GM12878 (cell line): Measurements from ENCODE around the gene COX17. TPM values are rescaled to one million over a fixed set of nuclear protein-coding genes. Genes with fewer than 3 reads are reported as not detected.

ENCODE experiments used
- ATF3 ChIP-seq: IDR thresholded peaks from 2 replicates; pipeline ENCODE4 v1.6.1; 2011; ENCODE audit warnings: low read depth, mild to moderate bottlenecking, low read length, moderate library complexity, borderline replicate concordance; ENCODE audit errors: extremely low read depth
- BMI1 ChIP-seq: fragments of 450-650 bp; IDR thresholded peaks from 2 replicates; pipeline ENCODE4 v1.6.1; 2016; ENCODE audit warnings: mild to moderate bottlenecking, moderate library complexity, borderline replicate concordance
- BRCA1 ChIP-seq: IDR thresholded peaks from 2 replicates; pipeline ENCODE4 v1.6.1; 2011; ENCODE audit warnings: low read depth, low read length, improper control_type of control experiment
- CHD4 ChIP-seq: fragments of 200-600 bp; sonication (generic); IDR thresholded peaks from 2 replicates; pipeline ENCODE4 v1.6.1; 2016; ENCODE audit warnings: mild to moderate bottlenecking
- CREB1 ChIP-seq: IDR thresholded peaks from 2 replicates; pipeline ENCODE4 v1.6.1; 2012; ENCODE audit warnings: low read depth, mild to moderate bottlenecking, inconsistent platforms
- DPF2 ChIP-seq: fragments of 450-650 bp; IDR thresholded peaks from 2 replicates; pipeline ENCODE4 v1.6.1; 2017; ENCODE audit warnings: mild to moderate bottlenecking
- ETV6 ChIP-seq, 2 experiments: fragments of 450-650 bp in 1 of 2; IDR thresholded peaks in 1 of 2; conservative IDR thresholded peaks in 1 of 2; 2 replicates each; pipeline ENCODE4 v1.6.1; 2014; ENCODE audit warnings: antibody characterized with exemption in 1 of 2, borderline replicate concordance in 1 of 2, low read depth in 1 of 2, mild to moderate bottlenecking in 1 of 2, moderate library complexity in 1 of 2
- EZH2 ChIP-seq: IDR thresholded peaks from 2 replicates; pipeline ENCODE4 v1.6.1; 2012; ENCODE audit warnings: low read depth, mild to moderate bottlenecking, control low read depth, inconsistent platforms, low read length, borderline replicate concordance; ENCODE audit not compliant: control insufficient read depth
- FOS ChIP-seq: IDR thresholded peaks from 3 replicates; pipeline ENCODE4 v1.6.1; 2011; ENCODE audit warnings: borderline replicate concordance; ENCODE audit not compliant: insufficient read length; ENCODE audit errors: extremely low read depth
- IRF5 ChIP-seq: fragments of 450-650 bp; IDR thresholded peaks from 2 replicates; pipeline ENCODE4 v1.6.1; 2017; ENCODE audit warnings: borderline replicate concordance
- MTA2 ChIP-seq: fragments of 450-650 bp; IDR thresholded peaks from 2 replicates; pipeline ENCODE4 v1.6.1; 2016; ENCODE audit warnings: low read depth, mild to moderate bottlenecking, moderate library complexity
- MYB ChIP-seq: fragments of 150-350 bp; IDR thresholded peaks from 2 replicates; pipeline ENCODE4 v1.6.1; 2014; ENCODE audit warnings: mild to moderate bottlenecking, low read depth, low read length, borderline replicate concordance
- NFXL1 ChIP-seq: fragments of 450-650 bp; IDR thresholded peaks from 2 replicates; pipeline ENCODE4 v1.6.1; 2017; ENCODE audit warnings: antibody characterized with exemption, mild to moderate bottlenecking, borderline replicate concordance
- NFYA ChIP-seq: IDR thresholded peaks from 2 replicates; pipeline ENCODE4 v1.6.1; 2011; ENCODE audit warnings: low read depth, mild to moderate bottlenecking, low read length, improper control_type of control experiment, borderline replicate concordance
- NR2C2 ChIP-seq: IDR thresholded peaks from 2 replicates; pipeline ENCODE4 v1.6.1; 2011; ENCODE audit warnings: borderline replicate concordance, low read depth; ENCODE audit not compliant: control insufficient read depth, insufficient read length
- RAD21 ChIP-seq: IDR thresholded peaks from 2 replicates; pipeline ENCODE4 v1.6.1; 2011; ENCODE audit warnings: mild to moderate bottlenecking, low read depth, low read length, moderate library complexity; ENCODE audit not compliant: insufficient read depth
- SMARCA5 ChIP-seq: fragments of 450-650 bp; IDR thresholded peaks from 2 replicates; pipeline ENCODE4 v1.6.1; 2017; ENCODE audit warnings: mild to moderate bottlenecking
- SMC3 ChIP-seq: IDR thresholded peaks from 2 replicates; pipeline ENCODE4 v1.6.1; 2011; ENCODE audit warnings: low read length, improper control_type of control experiment, borderline replicate concordance
- SP1 ChIP-seq: IDR thresholded peaks from one replicate; pipeline ENCODE4 v1.6.1; 2011; ENCODE audit warnings: low read depth, low read length
- SREBF1 ChIP-seq: IDR thresholded peaks from 2 replicates; pipeline ENCODE4 v1.6.1; 2012; ENCODE audit warnings: mild to moderate bottlenecking, low read length
- TBL1XR1 ChIP-seq: IDR thresholded peaks from 2 replicates; pipeline ENCODE4 v1.6.1; 2012; ENCODE audit warnings: low read depth, low read length, improper control_type of control experiment
- TCF3 ChIP-seq: IDR thresholded peaks from 2 replicates; pipeline ENCODE4 v1.6.1; 2012; ENCODE audit warnings: low read depth, mild to moderate bottlenecking, low read length, borderline replicate concordance; ENCODE audit not compliant: insufficient read depth
- ZNF207 ChIP-seq: fragments of 450-650 bp; IDR thresholded peaks from 2 replicates; pipeline ENCODE4 v1.6.1; 2014; ENCODE audit warnings: antibody characterized with exemption, mild to moderate bottlenecking, borderline replicate concordance
- ZNF274 ChIP-seq: IDR thresholded peaks from one replicate; pipeline ENCODE4 v1.8.0; 2011; ENCODE audit not compliant: insufficient read length, insufficient read depth
- ZNF384 ChIP-seq: IDR thresholded peaks from 2 replicates; pipeline ENCODE4 v1.6.1; 2012; ENCODE audit warnings: low read depth, mild to moderate bottlenecking, low read length, improper control_type of control experiment, borderline replicate concordance
- ZSCAN29 ChIP-seq: fragments of 450-650 bp; IDR thresholded peaks from 2 replicates; pipeline ENCODE4 v1.6.1; 2017; ENCODE audit warnings: mild to moderate bottlenecking, moderate library complexity
- polyA plus RNA-seq, 11 experiments: library from polyadenylated mRNA; depleted of rRNA in 4 of 11; unstranded in 6 of 11; stranded (reverse) in 5 of 11; fragments of >200 nt; fragmentation: Nextera tagmentation in 4 of 11; fragmentation: Illumina TruSeq in 1 of 11; extraction: Ambion mirVana in 4 of 11; extraction: Trizol in 1 of 11; gene quantifications; 1 replicate in 1 of 11; 2 replicates in 10 of 11; pipeline versions ENCODE4 v1.2.1 to v1.2.3, GENCODE V29; 2011 to 2016; ENCODE audit warnings: inconsistent platforms in 2 of 11, missing spikeins in 2 of 11, low read depth in 1 of 11
- total RNA-seq, 4 experiments: library from RNA; depleted of rRNA in 3 of 4; stranded (reverse); fragments of >200 nt in 3 of 4; fragmentation: Illumina TruSeq in 1 of 4; extraction: Trizol in 1 of 4; gene quantifications; 2 replicates each; pipeline versions ENCODE4 v1.2.1 to v1.2.3, GENCODE V29; 2013 to 2021
- TF ChIP-seq, protein P1 (sequence below): IDR thresholded peaks from 2 replicates; pipeline ENCODE4 v1.6.1; 2012; ENCODE audit warnings: low read length, inconsistent platforms
- TF ChIP-seq, protein P2 (sequence below): IDR thresholded peaks from 2 replicates; pipeline ENCODE4 v1.6.1; 2011; ENCODE audit warnings: low read depth, low read length, improper control_type of control experiment, borderline replicate concordance

COX17 gene
- total and polyA plus RNA-seq, 10 of the 15 experiments (the other 5 are each of a cell fraction or from before 2014, with no cell fraction given): 111 to 717 (median 243) TPM

GRCh38 chr3:119637679-119638477 is 39.3 kb downstream of the COX17 start (continued):
- TF ChIP-seq IRF5: no peak
- TF ChIP-seq NR2C2: no peak
- no peak for TF ChIP-seq SP1
- no peak for TF ChIP-seq EZH2
- no peak for TF ChIP-seq TBL1XR1
- no peak for TF ChIP-seq MYB
- peak; percentile 67 for TF ChIP-seq ZNF384
- TF ChIP-seq ZSCAN29: no peak
- TF ChIP-seq ETV6 (conservative IDR thresholded peaks at IDR 0.05 in 1 of 2, IDR thresholded peaks at IDR 0.05 in 1 of 2; ENCODE audit: borderline replicate concordance in 1 of 2, low read depth in 1 of 2): no peak
- TF ChIP-seq RAD21: no peak
- TF ChIP-seq ATF3: no peak
- no peak for TF ChIP-seq FOS
- no peak for TF ChIP-seq NFXL1
- no peak for TF ChIP-seq NFYA
- TF ChIP-seq ZNF207: no peak
- no peak for TF ChIP-seq CREB1
- TF ChIP-seq, protein P1, sequence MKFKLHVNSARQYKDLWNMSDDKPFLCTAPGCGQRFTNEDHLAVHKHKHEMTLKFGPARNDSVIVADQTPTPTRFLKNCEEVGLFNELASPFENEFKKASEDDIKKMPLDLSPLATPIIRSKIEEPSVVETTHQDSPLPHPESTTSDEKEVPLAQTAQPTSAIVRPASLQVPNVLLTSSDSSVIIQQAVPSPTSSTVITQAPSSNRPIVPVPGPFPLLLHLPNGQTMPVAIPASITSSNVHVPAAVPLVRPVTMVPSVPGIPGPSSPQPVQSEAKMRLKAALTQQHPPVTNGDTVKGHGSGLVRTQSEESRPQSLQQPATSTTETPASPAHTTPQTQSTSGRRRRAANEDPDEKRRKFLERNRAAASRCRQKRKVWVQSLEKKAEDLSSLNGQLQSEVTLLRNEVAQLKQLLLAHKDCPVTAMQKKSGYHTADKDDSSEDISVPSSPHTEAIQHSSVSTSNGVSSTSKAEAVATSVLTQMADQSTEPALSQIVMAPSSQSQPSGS: peak; percentile 70; the same call in 1 of the 2 replicates
- TF ChIP-seq ZNF274: no peak
- no peak for TF ChIP-seq CHD4
- no peak; the same call in none of the 2 replicates for TF ChIP-seq DPF2
- no peak for TF ChIP-seq SREBF1
- peak; percentile 17; the same call in 1 of the 2 replicates for TF ChIP-seq SMC3
- peak; percentile 42 for TF ChIP-seq MTA2
- TF ChIP-seq SMARCA5: 0 out of 2 replicates have a peak, but pooled peaks have one; percentile 48
- no peak for TF ChIP-seq BRCA1
- no peak for TF ChIP-seq BMI1
- TF ChIP-seq, protein P2, sequence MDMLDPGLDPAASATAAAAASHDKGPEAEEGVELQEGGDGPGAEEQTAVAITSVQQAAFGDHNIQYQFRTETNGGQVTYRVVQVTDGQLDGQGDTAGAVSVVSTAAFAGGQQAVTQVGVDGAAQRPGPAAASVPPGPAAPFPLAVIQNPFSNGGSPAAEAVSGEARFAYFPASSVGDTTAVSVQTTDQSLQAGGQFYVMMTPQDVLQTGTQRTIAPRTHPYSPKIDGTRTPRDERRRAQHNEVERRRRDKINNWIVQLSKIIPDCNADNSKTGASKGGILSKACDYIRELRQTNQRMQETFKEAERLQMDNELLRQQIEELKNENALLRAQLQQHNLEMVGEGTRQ: no peak
- no peak for TF ChIP-seq TCF3
